Measurements from ENCODE around the gene PTGR3. TPM values are rescaled to one million over a fixed set of nuclear protein-coding genes. Genes with fewer than 3 reads are reported as not detected.

The PTGR3 gene
- total RNA-seq, 4 donors from 2014 or later, result 12.2 to 25.2 (median 16.7) TPM

DNA sequence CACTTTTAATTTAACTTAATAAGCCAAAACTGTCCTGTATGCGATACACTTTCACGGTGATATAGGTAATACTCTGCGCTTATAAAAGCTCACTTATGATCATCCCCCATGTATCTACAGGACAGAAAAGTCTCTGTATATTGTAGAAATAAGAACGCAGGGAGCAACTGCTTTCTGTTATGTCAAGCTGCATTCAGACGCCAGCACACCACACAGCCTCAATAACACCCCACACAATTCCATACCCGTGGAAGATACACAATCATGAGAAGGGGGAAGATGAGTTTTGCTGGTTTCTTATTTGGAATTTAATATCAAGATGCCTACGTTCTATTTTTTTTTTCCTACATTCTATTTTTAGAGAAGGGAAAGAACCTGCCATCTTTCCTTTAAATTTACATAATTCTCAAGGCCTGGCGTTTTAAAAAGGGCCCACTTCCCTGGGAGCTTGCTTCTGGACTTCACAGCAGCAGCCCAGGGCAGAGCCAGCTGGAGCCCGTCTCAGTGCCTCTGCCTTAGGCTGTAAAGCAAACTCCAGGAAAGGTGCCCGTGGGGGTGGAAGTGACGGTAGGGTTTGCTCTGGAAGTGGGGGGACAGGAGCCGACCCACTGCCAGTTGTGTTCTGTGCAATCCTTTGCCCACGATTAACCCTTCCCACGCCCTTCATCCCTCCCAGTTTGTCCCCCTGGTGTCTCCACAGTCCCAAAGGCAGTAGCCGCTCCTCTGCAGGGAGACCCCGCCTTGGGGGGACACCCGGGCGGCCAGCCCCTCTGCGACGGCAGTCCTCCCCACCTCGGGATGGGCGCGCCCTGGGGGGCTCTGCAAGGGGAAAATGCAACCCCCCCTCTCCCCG is 5.3 kb downstream of the PTGR3 start:
- TF ChIP-seq, protein P1, sequence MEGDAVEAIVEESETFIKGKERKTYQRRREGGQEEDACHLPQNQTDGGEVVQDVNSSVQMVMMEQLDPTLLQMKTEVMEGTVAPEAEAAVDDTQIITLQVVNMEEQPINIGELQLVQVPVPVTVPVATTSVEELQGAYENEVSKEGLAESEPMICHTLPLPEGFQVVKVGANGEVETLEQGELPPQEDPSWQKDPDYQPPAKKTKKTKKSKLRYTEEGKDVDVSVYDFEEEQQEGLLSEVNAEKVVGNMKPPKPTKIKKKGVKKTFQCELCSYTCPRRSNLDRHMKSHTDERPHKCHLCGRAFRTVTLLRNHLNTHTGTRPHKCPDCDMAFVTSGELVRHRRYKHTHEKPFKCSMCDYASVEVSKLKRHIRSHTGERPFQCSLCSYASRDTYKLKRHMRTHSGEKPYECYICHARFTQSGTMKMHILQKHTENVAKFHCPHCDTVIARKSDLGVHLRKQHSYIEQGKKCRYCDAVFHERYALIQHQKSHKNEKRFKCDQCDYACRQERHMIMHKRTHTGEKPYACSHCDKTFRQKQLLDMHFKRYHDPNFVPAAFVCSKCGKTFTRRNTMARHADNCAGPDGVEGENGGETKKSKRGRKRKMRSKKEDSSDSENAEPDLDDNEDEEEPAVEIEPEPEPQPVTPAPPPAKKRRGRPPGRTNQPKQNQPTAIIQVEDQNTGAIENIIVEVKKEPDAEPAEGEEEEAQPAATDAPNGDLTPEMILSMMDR (IDR thresholded peaks at IDR 0.05), result no peak
- TF ChIP-seq POLR2A (IDR thresholded peaks at IDR 0.05), result no peak
- Histone ChIP-seq H3K4me3 (peak overlapping the region; percentile 30 to 96 (median 78)), H3K27me3 (no peaks in the 10 kb centered on the region), H3K4me1 (peaks cover 22 to 84% (median 23%) of the 10 kb centered on the region in 3 donors), H3K27ac (peak overlapping the region; percentile 50 to 99 (median 88)), H3K36me3 (peaks cover 0 to 27% (median 0%) of the 10 kb centered on the region in 3 donors), H3K9me3 (no peaks in the 10 kb centered on the region)
- WGBS, 2 donors, result 51 to 53% methylated on average over 8 to 12 of the region's 24 CpGs
- DNase-seq, result no peak
- intact Hi-C loops (cut with DNase I), result loop anchor here (10.0 kb wide), 1 partner anchor 1621 kb away; the partner anchor contains the start of gene ZNF236

DNA sequence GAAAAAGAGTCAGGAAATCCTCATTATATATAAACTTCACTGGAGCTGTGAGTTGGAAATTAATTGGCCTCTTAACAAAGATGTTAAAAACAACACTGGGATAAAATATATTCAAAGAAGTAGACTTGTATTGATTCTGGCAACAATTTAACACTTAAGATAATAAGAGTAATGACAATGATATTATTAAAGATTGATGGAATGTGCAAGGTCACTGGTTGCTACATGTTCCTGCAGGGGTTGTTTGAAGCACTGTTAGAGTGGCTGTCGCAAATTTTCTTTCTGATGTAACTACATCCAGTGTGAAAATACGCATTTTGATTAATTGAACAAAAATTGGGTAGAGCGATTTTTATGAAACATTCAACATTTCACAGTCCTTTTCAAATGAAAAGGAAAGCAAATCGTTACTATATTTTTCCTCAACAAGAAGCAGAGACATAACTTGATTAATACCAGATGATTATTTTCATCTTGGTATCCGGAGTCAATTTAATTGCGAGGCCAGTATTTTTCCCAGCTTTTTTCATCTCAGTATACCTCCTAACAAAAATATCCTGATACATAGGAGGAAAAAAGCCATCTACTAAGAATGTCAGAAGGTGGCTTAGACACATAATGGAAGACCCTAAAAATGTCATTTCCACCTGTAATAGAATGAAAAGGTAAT is 6.1 kb downstream of the PTGR3 start:
- WGBS, 2 donors, result 61 to 80% methylated on average over 6 of the region's 6 CpGs
- Histone ChIP-seq H3K9me3 (no peaks in the 10 kb centered on the region), H3K27me3 (no peaks in the 10 kb centered on the region), H3K4me3 (peak overlapping the region in 3 of 4 donors; percentile 67 to 96 (median 88)), H3K36me3 (peaks cover 0 to 27% (median 0%) of the 10 kb centered on the region in 3 donors), H3K27ac (peak overlapping the region in 3 of 4 donors; percentile 80 to 99 (median 96)), H3K4me1 (peaks cover 23 to 90% (median 25%) of the 10 kb centered on the region in 3 donors)
- TF ChIP-seq, protein P1 (IDR thresholded peaks at IDR 0.05), result no peak
- no peak for TF ChIP-seq POLR2A (IDR thresholded peaks at IDR 0.05)
- DNase-seq, result no peak
- intact Hi-C loops (cut with DNase I), result loop anchor here (10.0 kb wide), 1 partner anchor 1622 kb away; the partner anchor contains the start of gene ZNF236

DNA sequence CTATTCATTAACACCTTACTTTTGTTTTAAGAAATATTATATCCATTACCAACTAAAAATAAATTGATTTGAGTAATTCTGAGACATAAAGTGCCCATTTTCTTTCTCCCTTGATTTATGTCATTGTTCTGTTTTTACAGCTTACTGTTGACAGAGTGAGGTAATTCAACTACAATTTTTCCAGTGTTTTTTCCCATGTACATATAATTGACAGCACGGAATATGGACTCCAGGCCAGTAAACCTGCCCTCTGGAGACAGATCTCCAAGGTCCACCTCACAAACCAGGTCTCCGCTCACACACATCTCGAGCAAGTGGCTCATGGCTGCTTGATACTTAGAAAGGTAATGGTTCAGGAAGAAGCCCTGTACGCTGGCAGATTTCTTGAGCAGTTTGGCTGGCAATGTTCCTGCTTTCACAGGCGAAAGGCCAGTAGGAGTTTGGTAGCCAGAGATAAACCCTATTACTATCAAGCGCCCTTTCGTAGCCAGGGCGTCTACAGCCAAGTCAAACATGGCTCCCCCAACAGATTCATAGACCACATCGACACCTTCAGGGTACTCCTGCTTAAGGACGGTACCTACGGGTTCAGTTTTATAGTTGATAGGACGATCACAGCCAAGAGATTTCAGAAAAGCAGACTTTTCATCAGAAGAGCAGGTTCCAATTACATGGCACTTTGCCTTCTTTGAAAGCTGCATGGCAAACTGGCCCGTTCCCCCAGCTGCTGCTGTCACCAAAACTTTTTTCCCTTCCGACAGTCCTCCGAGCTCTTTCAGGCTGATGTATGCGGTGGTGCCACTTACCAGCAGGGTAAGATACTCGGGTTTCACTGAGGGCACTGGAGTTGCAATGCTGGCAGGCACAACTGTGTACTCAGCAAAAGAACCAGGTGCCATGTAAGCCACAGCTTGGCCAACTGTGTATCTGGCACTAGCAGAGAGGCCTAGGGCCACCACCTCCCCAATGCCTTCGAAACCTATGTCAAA is 7.4 kb downstream of the PTGR3 start:
- H3K36me3 ChIP-seq, result peaks cover 0 to 31% (median 0%) of the 10 kb centered on the region in 3 donors
- H3K4me3 ChIP-seq, result no peak overlapping the region
- whole genome bisulfite sequencing, 2 donors, result 83 to 92% methylated on average over 14 to 17 of the region's 18 CpGs
- H3K4me1 ChIP-seq, result peaks cover 14 to 80% (median 15%) of the 10 kb centered on the region in 3 donors
- H3K27me3 ChIP-seq, result no peaks in the 10 kb centered on the region
- H3K9me3 ChIP-seq, result no peaks in the 10 kb centered on the region
- TF ChIP-seq, protein P1 (IDR thresholded peaks at IDR 0.05), result peak in 1 of 6 experiments; percentile 20
- TF ChIP-seq POLR2A (IDR thresholded peaks at IDR 0.05), result no peak
- peak overlapping the region in 3 of 4 donors; percentile 58 to 99 (median 96) for H3K27ac ChIP-seq
- intact Hi-C loops (cut with DNase I), result loop anchor here (10.0 kb wide), 1 partner anchor 1623 kb away; the partner anchor contains the start of gene ZNF236
- no peak for DNase-seq

DNA sequence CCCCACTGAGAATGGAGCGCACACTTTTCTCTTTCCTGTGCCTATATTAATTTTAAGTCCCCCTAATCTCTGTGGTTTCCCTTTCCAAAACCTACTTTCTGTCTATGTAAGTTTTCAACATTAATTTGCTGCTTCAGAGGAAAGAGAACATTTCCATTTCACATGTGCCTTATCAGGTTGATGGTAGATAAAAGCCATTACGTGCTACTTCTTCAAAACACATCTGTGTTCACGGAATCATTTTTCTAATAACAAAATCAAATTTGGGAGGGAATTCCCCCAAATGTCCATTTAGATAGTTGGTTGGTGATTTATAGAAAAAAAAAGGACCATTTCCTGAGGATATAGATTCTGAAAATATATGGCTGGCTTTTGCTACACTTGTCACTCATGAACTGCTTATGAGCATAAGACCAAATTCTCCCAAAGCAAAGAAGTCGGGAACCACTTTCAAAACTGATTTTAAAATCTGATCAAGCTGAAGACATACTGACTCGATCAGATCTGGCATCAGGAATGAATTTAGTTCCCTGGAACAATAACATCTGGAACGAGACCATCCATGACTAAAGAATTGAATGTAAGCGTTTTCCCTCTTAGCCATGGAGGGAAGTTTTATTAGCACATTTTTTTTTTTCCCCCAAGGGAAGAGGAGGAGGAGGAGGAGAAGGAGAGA is 8.2 kb downstream of the PTGR3 start:
- whole genome bisulfite sequencing, 2 donors, result 75 to 83% methylated on average over 7 of the region's 7 CpGs
- TF ChIP-seq, protein P1 (IDR thresholded peaks at IDR 0.05), result no peak
- TF ChIP-seq POLR2A (IDR thresholded peaks at IDR 0.05), result no peak
- peaks cover 0 to 32% (median 0%) of the 10 kb centered on the region in 3 donors for H3K36me3 ChIP-seq
- peak overlapping the region in 1 of 4 donors; percentile 96 for H3K27ac ChIP-seq
- no peak for DNase-seq
- H3K27me3 ChIP-seq, result no peaks in the 10 kb centered on the region
- intact Hi-C loops (cut with DNase I), result loop anchor here (10.0 kb wide), 1 partner anchor 1624 kb away; the partner anchor contains the start of gene ZNF236
- H3K9me3 ChIP-seq, result no peaks in the 10 kb centered on the region
- H3K4me1 ChIP-seq, result peaks cover 12 to 72% (median 13%) of the 10 kb centered on the region in 3 donors
- H3K4me3 ChIP-seq, result no peak overlapping the region

Data from esophagus squamous epithelium (tissue), 5 donors.